Heart right ventricle (tissue), 16 donors: Measurements from ENCODE around the gene CLEC4G. TPM values are rescaled to one million over a fixed set of nuclear protein-coding genes. Genes with fewer than 3 reads are reported as not detected.

Experiments
- ATAC-seq, 8 donors: fragments of 200-7000 bp; cut with Tn5 transposase; one replicate each; pipeline ENCODE4 v1.9.1; 2020; ENCODE audit warnings: mild to moderate bottlenecking in 8 of 8, moderate library complexity in 8 of 8, moderate number of reproducible peaks in 1 of 8
- DNase-seq, 2 donors: peaks; one replicate each; pipeline ENCODE4 v3.0.0-alpha.2; 2020
- H3K27ac ChIP-seq, 10 donors: fragments of 200-600 bp; sonication (generic) in 2 of 10; one replicate each; pipeline versions ENCODE4 v1.5.0 to v1.8.0; 2020 to 2022; ENCODE audit warnings: mild to moderate bottlenecking in 3 of 10
- H3K27me3 ChIP-seq, 7 donors: fragments of 200-600 bp; one replicate each; pipeline ENCODE4 v1.8.0; 2021 to 2022; ENCODE audit warnings: mild to moderate bottlenecking in 2 of 7
- H3K36me3 ChIP-seq, 9 donors: fragments of 200-600 bp; sonication (generic) in 1 of 9; one replicate each; pipeline versions ENCODE4 v1.5.0 to v1.8.0; 2020 to 2022; ENCODE audit warnings: mild to moderate bottlenecking in 2 of 9
- H3K4me1 ChIP-seq, 9 donors: fragments of 200-600 bp; sonication (generic) in 1 of 9; one replicate each; pipeline versions ENCODE4 v1.5.0 to v1.8.0; 2020 to 2022; ENCODE audit warnings: mild to moderate bottlenecking in 4 of 9
- H3K4me3 ChIP-seq, 10 donors: fragments of 200-600 bp; sonication (generic) in 2 of 10; one replicate each; pipeline versions ENCODE4 v1.5.0 to v1.8.0; 2020 to 2022; ENCODE audit warnings: mild to moderate bottlenecking in 7 of 10, moderate library complexity in 2 of 10
- H3K9me3 ChIP-seq, 11 donors: fragments of 200-600 bp in 10 of 11; sonication (generic) in 2 of 11; one replicate each; pipeline versions ENCODE4 v1.5.0 to v1.8.0; 2013 to 2022; ENCODE audit warnings: mild to moderate bottlenecking in 2 of 11, control low read depth in 1 of 11, moderate library complexity in 1 of 11
- CTCF ChIP-seq, 9 donors: fragments of 200-600 bp; sonication (generic) in 2 of 9; IDR thresholded peaks; one replicate each; pipeline versions ENCODE4 v1.5.0 to v1.8.0; 2021 to 2022; ENCODE audit warnings: antibody characterized with exemption in 9 of 9, mild to moderate bottlenecking in 5 of 9, moderate library complexity in 1 of 9
- WGBS, 2 donors: extraction: QIAGEN DNeasy Blood & Tissue Kit; methylation state at CpG; one replicate each; pipeline ENCODE4 v1.1.7; 2013; ENCODE audit warnings: inconsistent platforms in 1 of 2; 5-methylcytosine and 5-hydroxymethylcytosine counted together
- intact Hi-C, 10 donors: fragments of 100-400 bp; cut with DNase I; formaldehyde crosslinking; loops; one replicate each; pipeline versions ENCODE4 v1.11.1 to v1.14.2; 2022
- polyA plus RNA-seq, 2 donors: library from polyadenylated mRNA; stranded (reverse); fragments of 200-250 nt; gene quantifications; one replicate each; pipeline ENCODE4 v1.2.3, GENCODE V29; 2013
- total RNA-seq, 10 donors: library from RNA; stranded (reverse); fragmentation: NEBNext Ultra II Directional in 3 of 10; extraction: Animal tissue kit (Norgen Biotek cat#: 25700) in 3 of 10; gene quantifications; one replicate each; pipeline versions ENCODE4 v1.2.1 to v1.2.4, GENCODE V29; 2021 to 2023
- donor health status: Arrhythmogenic right ventricular cardiomyopathy.
- donor health status: ischemic (EF 13 %, LVEDD 7.1; RV severe dilation, severe dysfunction).
- donor health status: healthy with polysubstance abuse.
- donor health status: DM: no; HTN: yes; CAD: no.
- donor health status: DM: no; HTN: no; CAD: no.
- donor health status: ischemic (EF 25% LVEDD 6.9; RV normal size, moderate dysfunction).
- donor health status: ischemic (EF 25% LVEDD 5.7; RV mildly dilated, moderate dysfunction).
- donor health status: healthy.
- donor health status: DM: yes; HTN: yes; CAD: no.
- donor health status: Ischemic cardiomyopathy.
- donor health status: ischemic (EF 35%, LVEDD 5.7; RV mildly dilated, moderate dysfunction).
- donor health status: nonischemic (EF 11% LVEDD 7.7; RV severe dilation, severe dysfunction).
- donor health status: DM: yes; HTN: yes; CAD: no.
- donor health status: PGD.
- donor health status: ischemic (EF 29% LVEDD 5.4; RV normal size, mild dysfunction).
- donor health status: nonischemic (EF 23%, LVEDD 6.1; RV moderate dilation, normal function).

The CLEC4G gene
- total and polyA plus RNA-seq, 12 donors, result 0.20 to 4.2 (median 0.73) TPM; not detected in 3

GRCh38 chr19:7687177-7687576, 44.7 kb downstream of the CLEC4G start:
- Histone ChIP-seq H3K4me3 (no peak overlapping the region), H3K9me3 (no peaks in the 10 kb centered on the region), H3K4me1 (peaks cover 0 to 1% (median 0%) of the 10 kb centered on the region in 9 donors), H3K27me3 (peaks cover 0 to 25% (median 17%) of the 10 kb centered on the region in 7 donors), H3K36me3 (peaks cover 0 to 33% (median 6%) of the 10 kb centered on the region in 9 donors), H3K27ac (no peak overlapping the region)
- intact Hi-C loops, result loop anchor here in 4 of 10 donors (10.0 kb wide), 3 partner anchors 108 to 332 kb away; no protein-coding TSS in a partner anchor
- TF ChIP-seq CTCF (IDR thresholded peaks at IDR 0.05), result no peak
- WGBS, 2 donors, result 83 to 84% methylated on average over 12 of the region's 12 CpGs
- no peak for DNase-seq
- no peak for ATAC-seq

GRCh38 chr19:7685546-7686445, 46.1 kb downstream of the CLEC4G start:
- DNase-seq, result no peak
- intact Hi-C loops, result loop anchor here in 4 of 10 donors (10.0 kb wide), 3 partner anchors 109 to 331 kb away; no protein-coding TSS in a partner anchor
- Histone ChIP-seq H3K27me3 (peaks cover 0 to 20% (median 12%) of the 10 kb centered on the region in 7 donors), H3K4me3 (no peak overlapping the region), H3K4me1 (peaks cover 0 to 15% (median 8%) of the 10 kb centered on the region in 9 donors), H3K27ac (no peak overlapping the region), H3K9me3 (no peaks in the 10 kb centered on the region), H3K36me3 (peaks cover 0 to 35% (median 6%) of the 10 kb centered on the region in 9 donors)
- TF ChIP-seq CTCF (IDR thresholded peaks at IDR 0.05), result no peak
- 32 to 41% methylated on average over 19 of the region's 19 CpGs for WGBS, 2 donors
- no peak for ATAC-seq

- WGBS, 2 donors, result 71 to 78% methylated on average over 74 of the region's 74 CpGs
- Histone ChIP-seq H3K4me1 (peaks cover 0 to 25% (median 13%) of the 10 kb centered on the region in 9 donors), H3K9me3 (no peaks in the 10 kb centered on the region), H3K27ac (peak overlapping the region in 2 of 10 donors; percentile 10 to 99), H3K36me3 (peaks cover 0 to 35% (median 6%) of the 10 kb centered on the region in 9 donors), H3K27me3 (peaks cover 0 to 20% (median 11%) of the 10 kb centered on the region in 7 donors), H3K4me3 (peak overlapping the region in 9 of 10 donors; percentile 94 to 100 (median 100))
- ATAC-seq (no peak), DNase-seq (peak in 1 of 2 donors; percentile 28)
- intact Hi-C loops, result loop anchor here in 5 of 10 donors (5.0 to 10.0 kb wide), 7 partner anchors 112 to 330 kb away; no protein-coding TSS in a partner anchor
- no peak for TF ChIP-seq CTCF (IDR thresholded peaks at IDR 0.05)
These were observed 49.6 kb downstream of the CLEC4G start for GRCh38 chr19:7682175-7682855.
